ENCODE measurements around the gene GPX4.

The GPX4 gene

DNA sequence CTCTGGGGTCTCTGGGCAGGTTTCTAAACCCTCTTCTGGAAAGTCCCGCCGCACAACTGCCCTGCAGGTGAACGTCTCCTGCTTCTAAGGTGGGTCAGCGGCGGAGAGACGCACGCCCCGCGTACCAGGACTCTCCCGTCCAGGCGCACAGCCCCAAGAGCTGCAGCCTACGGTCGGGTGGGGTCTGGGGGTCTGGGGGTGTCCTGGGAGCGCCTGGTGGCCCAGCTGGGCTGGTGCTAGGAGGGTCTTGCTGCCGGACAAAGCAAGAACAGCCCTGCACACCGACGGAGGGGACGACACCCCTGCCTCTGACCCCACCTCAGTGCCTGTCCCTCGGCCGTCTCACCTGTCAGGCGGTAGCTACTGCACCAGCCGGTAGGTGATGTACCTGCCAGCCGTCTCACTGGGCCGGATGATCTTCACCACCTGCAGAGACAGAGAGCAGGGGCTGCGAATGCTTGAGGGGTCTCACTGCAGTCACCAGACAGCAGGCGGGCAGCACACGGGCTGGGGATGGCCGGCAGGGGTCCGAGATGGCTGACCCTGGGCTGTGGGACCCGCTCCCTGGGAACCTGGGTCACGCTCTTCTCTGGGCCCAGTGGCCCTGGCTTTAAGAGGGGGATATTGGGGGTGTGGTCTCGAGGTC is 14.5 kb upstream of the GPX4 start:
- ATAC-seq (ENCODE audit: low read depth): no peak
- peaks cover 46% of the 10 kb centered on the region for H3K36me3 ChIP-seq (ENCODE audit: low read depth)

GRCh38 chr19:1089891-1090290 is 13.9 kb upstream of the GPX4 start:
- DNase-seq (ENCODE audit: low spot score) (peak; percentile 45), ATAC-seq (ENCODE audit: low read depth) (no peak)
- no peak overlapping the region for H3K4me3 ChIP-seq (ENCODE audit: severe bottlenecking)
- TF ChIP-seq, protein P1, sequence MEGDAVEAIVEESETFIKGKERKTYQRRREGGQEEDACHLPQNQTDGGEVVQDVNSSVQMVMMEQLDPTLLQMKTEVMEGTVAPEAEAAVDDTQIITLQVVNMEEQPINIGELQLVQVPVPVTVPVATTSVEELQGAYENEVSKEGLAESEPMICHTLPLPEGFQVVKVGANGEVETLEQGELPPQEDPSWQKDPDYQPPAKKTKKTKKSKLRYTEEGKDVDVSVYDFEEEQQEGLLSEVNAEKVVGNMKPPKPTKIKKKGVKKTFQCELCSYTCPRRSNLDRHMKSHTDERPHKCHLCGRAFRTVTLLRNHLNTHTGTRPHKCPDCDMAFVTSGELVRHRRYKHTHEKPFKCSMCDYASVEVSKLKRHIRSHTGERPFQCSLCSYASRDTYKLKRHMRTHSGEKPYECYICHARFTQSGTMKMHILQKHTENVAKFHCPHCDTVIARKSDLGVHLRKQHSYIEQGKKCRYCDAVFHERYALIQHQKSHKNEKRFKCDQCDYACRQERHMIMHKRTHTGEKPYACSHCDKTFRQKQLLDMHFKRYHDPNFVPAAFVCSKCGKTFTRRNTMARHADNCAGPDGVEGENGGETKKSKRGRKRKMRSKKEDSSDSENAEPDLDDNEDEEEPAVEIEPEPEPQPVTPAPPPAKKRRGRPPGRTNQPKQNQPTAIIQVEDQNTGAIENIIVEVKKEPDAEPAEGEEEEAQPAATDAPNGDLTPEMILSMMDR (IDR thresholded peaks at IDR 0.05; ENCODE audit: poor library complexity, severe bottlenecking): no peak
- peaks cover 46% of the 10 kb centered on the region for H3K36me3 ChIP-seq (ENCODE audit: low read depth)
- H3K27ac ChIP-seq (ENCODE audit: poor library complexity, severe bottlenecking): no peak overlapping the region
- H3K9me3 ChIP-seq (ENCODE audit: severe bottlenecking): no peaks in the 10 kb centered on the region
- H3K27me3 ChIP-seq (ENCODE audit: insufficient read depth, poor library complexity, severe bottlenecking): no peaks in the 10 kb centered on the region
- no peaks in the 10 kb centered on the region for H3K4me1 ChIP-seq (ENCODE audit: insufficient read depth, poor library complexity, severe bottlenecking)

More for the DNA sequence above, 14.5 kb upstream of the GPX4 start:
- TF ChIP-seq, protein P1 (IDR thresholded peaks at IDR 0.05; ENCODE audit: poor library complexity, severe bottlenecking): no peak
- no peak overlapping the region for H3K4me3 ChIP-seq (ENCODE audit: severe bottlenecking)
- H3K4me1 ChIP-seq (ENCODE audit: insufficient read depth, poor library complexity, severe bottlenecking): no peaks in the 10 kb centered on the region
- DNase-seq (ENCODE audit: low spot score): peak; percentile 54
- H3K27ac ChIP-seq (ENCODE audit: poor library complexity, severe bottlenecking): no peak overlapping the region
- no peaks in the 10 kb centered on the region for H3K9me3 ChIP-seq (ENCODE audit: severe bottlenecking)
- H3K27me3 ChIP-seq (ENCODE audit: insufficient read depth, poor library complexity, severe bottlenecking): no peaks in the 10 kb centered on the region

- no peak overlapping the region for H3K27ac ChIP-seq (ENCODE audit: poor library complexity, severe bottlenecking)
- peaks cover 46% of the 10 kb centered on the region for H3K36me3 ChIP-seq (ENCODE audit: low read depth)
- ATAC-seq (ENCODE audit: low read depth) (no peak), DNase-seq (ENCODE audit: low spot score) (peak; percentile 56)
- no peaks in the 10 kb centered on the region for H3K9me3 ChIP-seq (ENCODE audit: severe bottlenecking)
- H3K4me1 ChIP-seq (ENCODE audit: insufficient read depth, poor library complexity, severe bottlenecking): no peaks in the 10 kb centered on the region
- no peak overlapping the region for H3K4me3 ChIP-seq (ENCODE audit: severe bottlenecking)
- H3K27me3 ChIP-seq (ENCODE audit: insufficient read depth, poor library complexity, severe bottlenecking): no peaks in the 10 kb centered on the region
- TF ChIP-seq, protein P1 (IDR thresholded peaks at IDR 0.05; ENCODE audit: poor library complexity, severe bottlenecking): no peak
These were observed 12.9 kb upstream of the GPX4 start for GRCh38 chr19:1090731-1091543.

GRCh38 chr19:1091544-1092175 is 12.1 kb upstream of the GPX4 start:
- H3K4me1 ChIP-seq (ENCODE audit: insufficient read depth, poor library complexity, severe bottlenecking): no peaks in the 10 kb centered on the region
- TF ChIP-seq, protein P1 (IDR thresholded peaks at IDR 0.05; ENCODE audit: poor library complexity, severe bottlenecking): no peak
- no peak overlapping the region for H3K4me3 ChIP-seq (ENCODE audit: severe bottlenecking)
- no peaks in the 10 kb centered on the region for H3K27me3 ChIP-seq (ENCODE audit: insufficient read depth, poor library complexity, severe bottlenecking)
- peak; percentile 54 for DNase-seq (ENCODE audit: low spot score)
- H3K27ac ChIP-seq (ENCODE audit: poor library complexity, severe bottlenecking): no peak overlapping the region
- peaks cover 46% of the 10 kb centered on the region for H3K36me3 ChIP-seq (ENCODE audit: low read depth)
- H3K9me3 ChIP-seq (ENCODE audit: severe bottlenecking): no peaks in the 10 kb centered on the region
- no peak for ATAC-seq (ENCODE audit: low read depth)
